ENCODE measurements around the gene BCR.
A peak's percentile ranks its signal among the peaks of the same experiment; 100 is the strongest.

The BCR gene

DNA sequence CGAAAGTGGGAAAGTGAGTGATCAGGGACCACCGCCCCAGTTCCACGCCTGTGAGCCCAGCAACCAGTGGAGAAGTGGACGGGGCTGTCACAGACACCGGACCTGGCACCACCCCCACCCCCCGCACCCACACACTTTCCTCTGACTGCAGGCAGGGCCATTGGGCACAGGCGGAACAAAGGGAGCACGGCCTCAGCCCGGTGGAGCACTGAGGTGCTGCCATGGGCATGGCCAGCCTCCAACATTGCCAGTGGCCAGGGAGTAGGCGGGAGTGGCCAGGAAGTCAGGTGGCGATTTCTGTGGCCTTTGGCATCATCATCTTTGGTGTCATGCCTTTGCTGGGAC, 78.5 kb downstream of the BCR start:
- DNase-seq (ENCODE audit: low spot score) (no peak), FAIRE-seq (no peak)

DNA sequence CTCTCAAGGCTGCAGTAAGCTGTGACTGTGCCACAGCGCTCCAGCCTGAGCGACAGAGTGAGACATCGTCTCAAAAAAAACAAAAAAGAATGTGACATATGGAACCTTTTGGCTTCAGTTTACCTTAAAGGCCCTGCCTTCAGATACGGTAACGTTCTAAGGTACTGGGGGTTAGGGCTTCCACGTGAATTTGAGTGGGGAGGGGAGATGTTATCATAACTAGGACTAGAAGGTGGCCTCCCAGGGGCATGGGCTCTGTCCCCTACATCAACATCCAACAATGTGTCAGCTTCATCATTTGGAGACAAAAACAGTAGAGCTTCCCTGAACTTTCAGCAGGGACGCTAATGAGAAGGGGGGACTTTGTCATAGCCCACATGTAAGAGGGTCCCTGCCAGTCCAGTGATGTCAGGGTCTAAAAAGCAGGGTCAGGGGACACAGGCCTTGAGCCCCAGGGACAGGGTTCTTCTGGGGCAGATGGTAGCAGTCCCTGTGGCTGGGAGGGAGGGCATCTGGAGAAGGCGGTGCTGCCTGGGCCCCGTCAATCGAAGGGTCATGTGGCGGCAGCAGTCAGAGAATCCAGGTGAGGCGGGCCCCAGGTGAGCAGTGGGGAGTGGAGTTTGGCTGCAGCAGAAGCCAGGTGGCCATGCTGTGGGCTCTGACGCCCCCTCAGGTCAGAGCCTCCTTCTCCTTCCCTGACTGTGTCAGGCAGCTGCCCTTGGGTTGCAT, 79.8 kb downstream of the BCR start:
- DNase-seq (ENCODE audit: low spot score) (no peak), FAIRE-seq (no peak)

DNA sequence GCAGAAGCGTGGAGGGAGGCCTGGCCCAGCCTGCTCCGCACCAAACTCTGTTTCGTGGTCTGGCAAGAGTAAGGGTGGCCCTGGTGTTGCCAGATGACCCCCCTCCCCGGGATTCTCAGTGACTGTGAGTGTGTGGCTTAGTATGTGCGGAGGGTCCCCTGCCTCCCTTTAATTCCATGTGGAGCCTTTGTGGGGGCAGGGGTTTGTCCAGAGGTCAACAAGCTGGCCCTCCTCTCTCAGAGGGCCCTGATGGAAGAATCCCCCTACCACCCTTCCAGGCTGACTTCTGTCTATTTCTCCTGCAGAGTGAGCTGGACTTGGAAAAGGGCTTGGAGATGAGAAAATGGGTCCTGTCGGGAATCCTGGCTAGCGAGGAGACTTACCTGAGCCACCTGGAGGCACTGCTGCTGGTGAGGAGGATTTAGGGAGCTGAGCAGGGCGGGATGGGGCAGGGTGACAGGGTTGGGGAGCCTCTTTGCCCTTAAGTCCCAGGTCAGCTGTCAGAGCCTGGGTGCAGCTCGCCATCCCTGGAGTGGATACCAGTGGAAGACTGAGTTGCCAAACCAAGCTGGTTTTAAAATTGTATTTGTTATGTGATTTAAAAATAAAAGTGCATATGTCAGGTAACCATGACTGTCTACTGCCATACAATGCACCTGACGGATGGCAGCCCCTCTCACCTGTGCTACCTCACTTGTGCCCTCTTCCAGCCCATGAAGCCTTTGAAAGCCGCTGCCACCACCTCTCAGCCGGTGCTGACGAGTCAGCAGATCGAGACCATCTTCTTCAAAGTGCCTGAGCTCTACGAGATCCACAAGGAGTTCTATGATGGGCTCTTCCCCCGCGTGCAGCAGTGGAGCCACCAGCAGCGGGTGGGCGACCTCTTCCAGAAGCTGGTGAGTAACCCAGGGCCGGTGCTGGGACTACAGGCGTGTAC, 80.6 kb downstream of the BCR start:
- no peak for DNase-seq (ENCODE audit: low spot score)
- no peak for FAIRE-seq

DNA sequence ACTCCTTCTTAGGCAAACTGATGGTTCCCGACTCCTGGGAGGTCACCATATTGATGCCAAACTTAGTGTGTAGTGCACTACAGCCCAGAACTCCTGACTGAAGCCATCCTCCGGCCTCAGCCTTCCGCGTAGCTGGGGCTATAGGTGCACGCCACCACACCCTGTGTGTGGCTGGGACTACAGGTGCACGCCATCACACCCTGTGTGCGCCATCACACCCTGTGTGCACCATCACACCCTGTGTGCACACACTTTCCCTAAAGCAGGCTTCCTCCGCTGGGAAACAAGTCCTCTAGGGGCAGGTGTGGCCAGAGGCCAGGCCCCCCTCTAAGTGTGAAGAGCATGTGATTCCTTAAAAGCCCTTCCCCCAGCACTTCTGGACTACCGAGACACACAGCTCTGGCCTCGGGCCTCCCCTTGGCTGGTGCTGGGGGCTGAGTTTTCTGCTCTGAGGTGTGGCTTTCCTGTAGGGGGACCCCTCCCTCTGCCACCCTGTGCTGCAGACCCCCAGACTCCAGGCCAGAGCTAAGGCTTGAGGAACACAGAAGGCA, 81.7 kb downstream of the BCR start:
- no peak for DNase-seq (ENCODE audit: low spot score)
- FAIRE-seq: no peak

DNA sequence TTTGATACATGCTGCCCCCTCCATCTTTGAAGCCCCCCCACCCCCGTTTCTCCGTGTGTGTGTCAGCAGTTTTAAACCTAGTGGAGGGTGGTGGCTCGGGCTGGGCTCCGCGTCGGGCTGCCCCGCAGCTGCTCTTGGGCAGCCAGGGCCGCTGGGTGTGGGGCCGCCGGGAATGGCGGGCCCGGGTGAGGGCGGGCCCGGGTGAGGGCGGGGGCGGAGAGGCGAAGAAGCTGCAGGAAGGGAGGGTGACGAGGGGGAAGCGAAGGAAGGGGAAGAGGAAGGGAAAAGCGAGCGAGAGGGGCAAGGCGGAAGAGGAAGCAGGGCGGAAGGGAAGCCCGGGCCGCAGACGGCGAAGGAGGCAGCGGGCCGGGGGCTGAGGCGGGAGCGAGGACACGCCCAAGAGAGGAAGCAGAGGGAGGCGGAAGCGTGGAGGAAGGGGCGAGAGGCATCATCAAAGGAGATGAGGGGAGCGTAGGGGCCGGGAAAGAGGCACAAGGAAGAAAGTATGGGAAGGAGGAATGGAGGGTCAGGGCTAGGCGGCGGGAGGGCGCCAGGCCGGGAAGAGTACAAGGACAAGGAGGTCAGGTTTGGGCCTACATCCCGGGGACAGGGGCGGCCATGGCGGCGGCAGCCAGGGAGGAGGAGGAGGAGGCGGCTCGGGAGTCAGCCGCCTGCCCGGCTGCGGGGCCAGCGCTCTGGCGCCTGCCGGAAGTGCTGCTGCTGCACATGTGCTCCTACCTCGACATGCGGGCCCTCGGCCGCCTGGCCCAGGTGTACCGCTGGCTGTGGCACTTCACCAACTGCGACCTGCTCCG, 82.4 kb downstream of the BCR start:
- FAIRE-seq: no peak
- no peak for DNase-seq (ENCODE audit: low spot score)

DNA sequence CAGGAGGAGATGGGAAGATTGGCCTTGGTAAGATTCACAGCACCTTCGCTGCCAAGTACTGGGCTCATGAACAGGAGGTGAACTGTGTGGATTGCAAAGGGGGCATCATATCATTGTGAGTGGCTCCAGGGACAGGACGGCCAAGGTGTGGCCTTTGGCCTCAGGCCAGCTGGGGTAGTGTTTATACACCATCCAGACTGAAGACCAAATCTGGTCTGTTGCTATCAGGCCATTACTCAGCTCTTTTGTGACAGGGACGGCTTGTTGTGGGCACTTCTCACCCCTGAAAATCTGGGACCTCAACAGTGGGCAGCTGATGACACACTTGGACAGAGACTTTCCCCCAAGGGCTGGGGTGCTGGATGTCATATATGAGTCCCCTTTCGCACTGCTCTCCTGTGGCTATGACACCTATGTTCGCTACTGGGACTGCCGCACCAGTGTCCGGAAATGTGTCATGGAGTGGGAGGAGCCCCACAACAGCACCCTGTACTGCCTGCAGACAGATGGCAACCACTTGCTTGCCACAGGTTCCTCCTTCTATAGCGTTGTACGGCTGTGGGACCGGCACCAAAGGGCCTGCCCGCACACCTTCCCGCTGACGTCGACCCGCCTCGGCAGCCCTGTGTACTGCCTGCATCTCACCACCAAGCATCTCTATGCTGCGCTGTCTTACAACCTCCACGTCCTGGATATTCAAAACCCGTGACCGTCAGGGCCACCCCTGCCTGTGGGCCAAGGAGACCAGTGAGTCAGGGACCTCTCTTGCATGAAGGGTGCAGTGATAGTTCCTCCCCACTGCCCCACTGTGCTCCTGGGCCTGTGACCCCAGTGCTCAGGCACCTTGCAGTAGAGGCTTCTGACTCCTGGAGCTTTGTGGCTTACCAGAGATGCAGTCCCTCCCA, 83.6 kb downstream of the BCR start:
- FAIRE-seq (no peak), DNase-seq (ENCODE audit: low spot score) (peak; percentile 13)

DNA sequence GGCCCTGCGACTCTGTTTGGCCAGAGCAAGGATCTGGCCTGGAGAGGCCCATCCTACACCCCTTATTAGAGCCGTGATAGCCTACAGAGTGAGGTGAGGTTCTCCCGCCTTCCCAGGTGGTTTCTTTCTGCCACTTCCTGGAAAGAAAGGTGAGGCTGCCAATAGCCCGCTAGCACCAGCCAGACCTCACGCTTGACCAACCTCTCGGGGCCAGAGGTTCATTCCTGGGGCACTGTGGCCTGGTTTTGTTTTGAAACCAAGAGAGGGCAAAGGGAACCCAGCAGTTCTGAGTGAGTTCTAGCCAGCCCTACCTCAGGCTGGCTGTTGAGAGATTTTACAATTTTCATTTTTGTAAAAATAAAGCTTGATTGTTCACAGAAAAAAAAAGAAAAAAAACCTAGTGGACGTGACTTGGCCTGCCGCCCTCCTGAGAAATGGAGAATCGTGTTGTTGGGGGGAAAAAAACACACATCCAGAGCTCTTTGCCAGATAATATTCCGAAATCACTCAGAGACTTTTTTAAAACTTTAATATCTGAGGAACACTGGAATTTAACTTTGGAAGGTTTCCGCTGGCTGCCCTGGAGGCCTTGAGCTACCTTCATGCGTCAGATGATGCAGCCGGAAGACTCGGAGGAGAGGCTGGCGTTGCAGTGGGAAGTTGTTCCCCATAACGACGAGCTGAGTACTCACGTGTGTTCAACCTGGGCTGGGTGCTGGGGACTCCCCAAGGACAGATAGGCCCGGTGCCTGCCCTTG, 84.5 kb downstream of the BCR start:
- no peak for DNase-seq (ENCODE audit: low spot score)
- peak; percentile 35 for FAIRE-seq

DNA sequence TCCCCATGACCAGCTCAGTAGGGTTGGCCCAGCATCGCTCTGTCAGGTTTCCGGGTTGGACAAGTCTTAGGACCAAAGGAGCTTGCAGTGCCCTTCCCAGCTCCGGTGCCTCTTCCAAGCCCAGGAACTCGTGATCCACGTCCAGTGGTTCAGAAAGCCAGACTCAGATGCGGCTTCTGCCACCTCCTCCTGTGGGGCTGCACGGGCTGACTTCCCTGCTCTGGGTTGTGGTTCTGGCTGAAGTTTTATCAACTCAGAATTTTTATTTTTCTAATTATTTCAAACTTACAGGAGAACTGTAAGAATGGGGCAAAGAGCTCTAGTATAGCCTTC, 85.0 kb downstream of the BCR start:
- no peak for FAIRE-seq

DNA sequence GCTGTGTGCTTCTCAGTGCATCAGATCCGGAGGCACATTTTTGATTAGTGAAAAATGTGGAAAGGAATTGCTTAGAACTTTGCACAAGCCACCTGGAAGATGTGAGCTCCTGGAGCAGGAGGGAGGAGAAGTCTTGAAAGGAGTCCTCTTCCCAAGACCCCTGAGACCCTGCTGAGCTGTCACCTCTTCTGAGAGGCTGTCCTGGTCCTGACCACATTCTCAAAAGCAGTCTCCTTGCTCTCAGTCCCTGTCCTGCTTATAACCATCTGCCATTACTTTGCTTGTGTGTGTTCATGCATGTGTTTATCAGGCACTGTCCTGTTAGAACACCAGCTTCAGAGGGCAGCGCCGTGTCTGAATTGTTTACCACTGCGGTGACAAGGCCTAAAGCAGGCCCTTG, 86.5 kb downstream of the BCR start:
- no peak for DNase-seq (ENCODE audit: low spot score)
- no peak for FAIRE-seq

More for the DNA sequence above, 85.0 kb downstream of the BCR start:
- DNase-seq (ENCODE audit: low spot score): no peak

DNA sequence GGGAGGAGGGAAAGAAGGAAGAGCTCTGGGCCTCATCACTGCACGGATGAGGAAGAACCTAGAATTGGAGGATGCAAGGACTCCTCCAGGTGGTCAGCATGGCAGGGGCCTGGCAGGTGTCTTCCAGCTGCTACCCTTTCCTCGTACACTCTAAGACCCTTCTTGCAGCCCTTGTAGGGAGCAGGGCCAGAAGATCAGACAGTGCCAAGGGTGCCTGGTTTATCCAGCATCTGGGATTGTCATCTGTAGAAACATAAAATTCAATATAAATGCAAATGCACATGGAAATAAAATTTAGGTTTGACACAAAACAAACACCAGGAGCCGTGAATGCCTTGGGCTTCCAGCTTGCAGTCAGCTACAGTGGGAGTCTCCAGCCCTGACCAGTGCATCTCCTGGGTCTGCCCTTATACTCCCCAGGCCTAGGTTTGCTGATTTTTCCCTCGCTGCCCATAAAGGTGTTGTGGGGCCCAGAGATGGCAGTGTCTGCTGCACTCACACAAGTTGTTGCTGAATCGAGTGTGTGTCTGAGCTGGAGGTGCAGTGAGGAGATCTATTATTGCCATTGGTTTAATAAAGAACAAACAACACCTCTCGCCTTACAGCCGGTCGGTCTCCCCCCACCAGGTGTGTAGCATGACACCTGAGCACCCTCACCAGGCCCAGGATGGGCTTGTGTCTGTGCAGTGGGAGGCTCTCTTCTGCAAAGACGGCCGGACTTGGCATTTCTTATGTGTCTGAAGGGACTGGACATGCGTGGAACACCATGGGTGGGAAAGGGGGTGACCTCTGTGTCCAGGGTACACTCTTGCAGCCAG, 87.1 kb downstream of the BCR start:
- DNase-seq (ENCODE audit: low spot score) (no peak), FAIRE-seq (no peak)

DNA sequence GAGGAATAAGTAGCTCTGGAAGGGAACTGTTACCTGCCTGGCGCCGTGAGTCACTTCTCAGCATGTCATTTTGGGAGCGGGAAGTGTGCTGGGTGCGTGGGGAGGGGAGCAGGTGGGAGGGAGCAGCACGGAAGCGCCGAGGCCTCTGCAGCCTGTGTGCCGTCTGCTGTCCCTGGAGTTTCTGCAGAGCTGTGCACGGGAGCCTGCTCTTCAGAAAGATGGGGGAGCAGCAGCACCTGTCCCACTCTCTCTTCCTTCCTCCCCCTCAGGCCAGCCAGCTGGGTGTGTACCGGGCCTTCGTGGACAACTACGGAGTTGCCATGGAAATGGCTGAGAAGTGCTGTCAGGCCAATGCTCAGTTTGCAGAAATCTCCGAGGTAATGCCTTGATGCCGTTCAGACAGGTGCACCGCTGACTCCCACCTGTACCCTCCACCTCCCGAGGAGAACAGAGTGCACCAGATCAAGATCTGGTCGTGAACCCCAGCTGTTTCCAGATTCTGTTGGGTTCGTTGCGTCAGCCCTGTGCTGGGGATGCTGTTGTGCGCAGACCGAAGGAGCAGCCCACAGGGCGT, 87.9 kb downstream of the BCR start:
- no peak for FAIRE-seq
- no peak for DNase-seq (ENCODE audit: low spot score)

DNA sequence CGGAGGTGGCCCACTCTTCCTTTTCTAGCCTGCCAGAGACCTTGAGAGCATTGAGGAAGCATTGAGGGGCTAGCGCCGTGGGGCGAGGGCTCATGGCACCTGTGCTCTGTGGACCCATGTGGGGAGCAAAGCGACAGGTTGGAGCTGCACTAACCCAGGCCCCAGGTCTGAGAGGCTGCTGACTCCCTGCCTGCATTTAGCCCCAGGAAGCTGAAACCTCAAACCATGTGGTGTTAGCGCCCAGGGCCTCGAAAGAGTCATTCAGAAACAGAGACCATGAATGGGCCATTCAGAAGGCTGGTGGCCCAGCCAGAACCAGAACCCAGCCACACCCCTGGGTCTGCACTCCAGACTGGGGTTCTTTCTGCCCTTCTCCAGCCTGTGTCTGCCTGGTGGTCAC, 88.6 kb downstream of the BCR start:
- FAIRE-seq (no peak), DNase-seq (ENCODE audit: low spot score) (no peak)

DNA sequence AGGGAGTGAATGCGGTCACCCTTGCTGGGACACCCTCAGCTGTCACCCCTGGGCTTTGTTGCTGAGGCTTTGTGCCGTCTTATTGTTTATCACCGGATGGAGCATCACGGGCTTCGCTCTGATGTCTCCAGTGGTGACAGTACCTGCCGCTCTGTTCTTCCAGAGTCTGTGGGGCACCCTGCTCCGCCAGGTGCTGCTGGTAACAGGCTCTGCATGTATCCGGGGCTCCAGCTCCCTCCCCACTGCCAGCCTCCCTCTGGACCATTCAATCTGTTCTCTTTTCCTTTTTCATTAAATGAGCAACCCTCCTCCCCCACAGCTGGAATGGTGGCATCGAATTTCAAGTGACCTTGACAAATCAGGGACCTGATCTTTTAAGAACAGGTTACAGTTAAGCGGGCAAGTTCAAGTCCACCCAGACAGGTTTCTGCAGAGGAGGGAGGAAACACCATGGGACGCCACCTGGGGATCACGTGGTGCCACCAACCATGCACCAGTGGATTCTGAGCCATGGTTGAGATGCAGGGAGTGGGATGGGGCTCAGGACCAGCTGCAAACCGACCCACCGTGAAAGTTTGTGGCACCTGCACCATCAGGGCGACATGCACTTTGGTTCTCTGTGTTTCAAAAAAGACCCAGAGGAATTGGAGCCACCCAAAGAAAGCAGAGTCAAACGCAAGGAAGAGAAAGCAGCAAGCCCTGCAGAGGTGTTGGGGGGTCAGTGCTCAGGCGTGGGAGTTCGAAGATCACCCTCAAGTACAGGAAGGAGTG, 89.3 kb downstream of the BCR start:
- DNase-seq (ENCODE audit: low spot score): no peak
- FAIRE-seq: no peak

DNA sequence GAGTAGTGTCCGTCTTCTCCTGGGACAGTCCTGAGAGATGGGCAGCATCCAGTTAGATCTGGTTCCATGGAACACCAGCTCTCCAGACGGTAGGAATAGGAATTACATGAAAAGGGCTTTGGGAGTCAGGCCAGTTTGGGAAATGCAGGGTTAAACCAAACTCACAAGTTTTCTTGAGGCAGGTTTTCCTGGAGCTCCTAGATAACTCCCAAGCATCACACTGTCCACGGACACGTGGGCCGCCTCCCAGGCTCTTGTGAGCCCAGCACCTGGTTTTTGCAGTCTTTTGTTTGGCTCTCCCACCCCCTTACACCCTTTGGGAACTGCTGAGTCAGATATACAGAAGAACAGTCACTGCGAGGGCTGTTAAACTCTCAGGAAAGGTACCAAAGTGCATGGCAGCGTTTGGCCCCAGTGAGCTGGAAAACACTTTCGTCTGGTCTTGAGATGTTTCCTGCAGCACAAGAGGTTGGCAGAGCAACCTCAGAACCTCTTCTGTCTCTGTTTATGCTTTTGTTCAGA, 90.0 kb downstream of the BCR start:
- no peak for FAIRE-seq
- DNase-seq (ENCODE audit: low spot score): no peak

DNA sequence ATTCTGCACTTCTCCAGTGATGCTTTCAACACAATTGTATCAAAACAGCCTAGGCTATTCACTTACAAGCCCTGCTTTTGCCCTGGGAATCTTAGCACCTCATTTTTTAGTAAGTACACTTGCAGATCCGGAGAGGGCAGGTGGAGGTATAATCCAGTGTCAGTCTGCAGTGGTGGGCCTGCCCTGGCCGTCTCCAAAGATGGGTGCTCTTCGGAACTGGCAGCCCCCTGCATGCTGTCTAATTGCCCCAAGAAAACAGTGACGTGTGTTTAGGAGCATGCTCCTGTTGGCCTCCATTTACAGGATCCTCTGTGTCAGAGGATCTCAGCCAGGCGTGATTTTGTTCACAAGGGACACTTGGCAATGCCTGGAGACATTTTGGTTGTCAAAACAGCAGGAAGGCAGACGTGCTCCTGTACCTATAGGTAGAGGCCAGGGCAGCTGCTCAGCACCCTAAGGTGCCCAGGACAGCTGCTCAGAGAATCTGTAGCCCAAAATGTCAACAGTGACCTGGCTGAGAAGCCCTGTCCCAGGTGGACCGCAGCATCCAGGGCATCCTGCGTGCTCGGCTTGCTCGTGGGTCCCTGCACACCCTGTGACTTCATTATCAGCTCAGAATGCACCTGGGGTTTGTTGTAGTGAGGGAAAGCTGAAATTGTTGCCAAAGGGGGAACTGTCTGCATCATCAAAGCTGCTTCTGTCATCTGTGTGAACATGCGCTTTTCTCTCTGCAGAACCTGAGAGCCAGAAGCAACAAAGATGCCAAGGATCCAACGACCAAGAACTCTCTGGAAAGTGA, 90.7 kb downstream of the BCR start:
- DNase-seq (ENCODE audit: low spot score) (no peak), FAIRE-seq (no peak)

DNA sequence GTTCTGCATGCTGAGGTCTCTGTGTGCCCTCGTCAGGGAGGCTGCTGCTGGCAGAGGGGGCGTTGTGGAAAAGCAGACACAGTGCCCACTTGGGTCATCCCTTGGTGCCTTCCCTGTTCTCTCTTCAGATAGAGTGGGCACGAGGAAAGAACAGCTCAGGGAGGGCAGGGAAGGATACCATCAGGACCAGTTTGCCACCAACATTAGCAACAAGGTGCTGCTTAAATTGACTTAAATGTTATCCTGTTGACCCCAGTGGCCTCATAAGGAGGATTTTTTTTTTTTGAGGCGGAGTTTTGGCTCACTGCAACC, 91.2 kb downstream of the BCR start:
- DNase-seq (ENCODE audit: low spot score): no peak
- no peak for FAIRE-seq

DNA sequence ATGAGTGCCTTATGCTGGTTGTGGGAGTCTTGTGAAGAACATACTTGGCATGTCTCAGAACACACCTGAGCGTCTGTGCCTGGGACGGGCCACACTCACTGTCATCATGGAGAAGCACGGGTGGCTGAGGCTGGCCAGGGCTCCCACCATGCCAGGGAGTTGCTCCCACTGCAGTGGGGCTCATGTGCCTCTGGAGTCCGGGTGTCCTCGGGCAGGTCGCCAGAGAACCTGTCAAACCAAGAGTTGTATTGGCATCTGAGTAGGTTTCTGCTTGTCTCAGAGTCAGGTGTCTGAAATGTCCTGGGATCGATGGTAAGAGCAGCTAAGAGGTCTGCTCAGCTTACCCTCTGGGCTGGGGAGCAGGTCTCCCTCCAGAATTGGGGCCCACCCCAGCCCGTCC, 92.1 kb downstream of the BCR start:
- DNase-seq (ENCODE audit: low spot score): no peak
- no peak for FAIRE-seq
